GM19395 (cell line): ENCODE data around the gene HBP1.
"Not testable (repeated sequence)": the region's sequence is repeated elsewhere in the genome, so short reads cannot be mapped to it uniquely, and the experiment has no call there.

ENCODE experiments used
- ATAC-seq: cut with Tn5 transposase; IDR thresholded peaks from one replicate; pipeline ENCODE4 v1.9.1; 2021; ENCODE audit warnings: mild to moderate bottlenecking, moderate library complexity; ENCODE audit not compliant: unreplicated experiment

Gene HBP1

DNA sequence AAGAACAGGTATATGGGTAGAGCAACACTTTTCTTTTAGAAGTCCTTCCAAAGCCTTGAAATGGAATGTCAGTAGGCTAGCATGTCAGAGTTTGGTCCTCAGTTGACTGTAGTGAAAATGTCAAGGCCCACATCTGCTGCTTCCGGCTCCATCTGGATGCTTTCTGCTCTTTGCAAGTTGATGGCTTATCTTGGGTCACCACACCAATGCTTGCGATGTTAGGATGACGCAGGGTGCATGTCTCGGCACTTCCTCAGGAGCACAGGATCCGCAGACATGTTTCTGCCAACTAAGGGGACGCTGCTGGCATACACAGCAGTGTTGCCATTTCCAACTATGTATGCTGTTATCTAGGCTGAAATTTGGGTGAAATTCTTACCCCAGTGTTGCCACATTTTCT lies 14.0 kb upstream of the HBP1 start:
- ATAC-seq, result no peak

- ATAC-seq, result not testable (repeated sequence)
Measured at GRCh38 chr7:107155726-107156125, 13.1 kb upstream of the HBP1 start.

DNA sequence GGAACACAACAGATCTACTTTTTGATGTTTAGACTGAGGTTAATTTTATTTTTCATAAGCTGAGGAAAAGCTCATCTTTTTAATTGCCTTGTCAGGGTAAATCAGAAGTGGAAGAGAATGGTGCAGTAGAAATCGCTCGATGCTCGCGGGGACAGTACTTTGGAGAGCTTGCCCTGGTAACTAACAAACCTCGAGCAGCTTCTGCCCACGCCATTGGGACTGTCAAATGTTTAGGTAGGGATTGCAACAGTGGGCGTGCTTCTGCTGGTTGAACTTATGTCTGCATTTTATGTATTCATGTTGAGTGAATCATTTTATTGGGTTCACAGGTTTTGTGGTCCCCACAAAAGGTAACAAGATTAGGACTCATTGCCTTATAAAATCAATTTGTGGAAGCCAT lies 11.7 kb upstream of the HBP1 start:
- no peak for ATAC-seq

DNA sequence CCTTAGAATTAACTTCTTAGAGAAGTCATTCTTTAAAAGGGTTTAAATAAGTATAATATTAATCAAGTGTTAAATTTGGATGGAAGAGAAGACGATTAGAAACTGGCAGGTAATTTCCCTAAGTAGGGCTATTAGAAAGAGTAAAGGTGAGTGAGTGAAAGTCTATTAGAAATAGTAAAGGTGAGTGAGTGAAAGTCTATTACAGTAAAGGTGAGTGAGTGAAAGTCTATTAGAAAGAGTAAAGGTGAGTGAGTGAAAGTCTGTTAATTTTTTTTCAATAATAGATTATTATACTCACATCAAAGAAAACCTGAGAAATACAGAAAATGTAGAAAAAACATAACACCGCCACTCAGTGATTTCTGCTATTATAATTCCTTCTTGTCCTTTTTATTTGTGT lies 10.8 kb upstream of the HBP1 start:
- ATAC-seq, result no peak

GRCh38 chr7:107160389-107160788 lies 8.4 kb upstream of the HBP1 start:
- no peak for ATAC-seq

DNA sequence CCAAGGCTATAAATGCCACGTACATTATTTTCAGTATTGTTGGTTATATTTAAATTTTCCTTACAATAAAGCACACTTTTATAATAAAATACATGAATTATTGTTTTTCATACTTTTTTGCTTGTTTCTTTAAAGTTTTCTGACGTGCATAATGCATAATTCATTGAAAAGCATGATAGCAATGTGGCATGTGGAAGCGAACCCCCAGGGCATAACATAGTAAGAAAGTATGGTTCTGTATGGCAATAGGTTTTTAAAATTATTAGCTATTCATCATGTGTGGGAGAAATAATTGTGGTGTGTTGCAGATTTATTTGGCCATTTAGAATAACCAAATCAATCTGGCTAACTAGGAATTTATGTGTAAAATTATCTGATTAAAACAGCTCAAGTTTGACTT lies 7.4 kb upstream of the HBP1 start:
- no peak for ATAC-seq

- no peak for ATAC-seq
Measured at GRCh38 chr7:107162475-107162874, 6.3 kb upstream of the HBP1 start.

DNA sequence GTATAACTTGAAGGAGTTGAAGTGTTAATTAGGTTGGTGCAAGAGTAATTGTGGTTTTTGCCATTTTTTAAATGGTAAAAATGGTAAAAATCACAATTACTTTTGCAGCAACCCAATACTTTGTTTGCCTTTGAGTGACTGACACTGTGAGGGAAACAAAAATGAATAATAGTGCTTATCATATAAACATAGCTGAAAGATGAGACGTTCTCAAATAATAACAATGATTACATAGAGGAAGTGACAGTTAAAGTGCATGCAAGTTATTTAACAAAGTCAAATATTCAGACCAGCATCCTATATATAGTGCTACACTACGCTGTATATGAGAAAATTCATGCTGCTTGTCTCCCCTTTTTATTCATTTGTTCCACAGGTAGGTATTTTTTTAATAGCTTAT lies 4.7 kb upstream of the HBP1 start:
- no peak for ATAC-seq

- no peak for ATAC-seq
Measured at GRCh38 chr7:107165341-107165740, 3.5 kb upstream of the HBP1 start.

DNA sequence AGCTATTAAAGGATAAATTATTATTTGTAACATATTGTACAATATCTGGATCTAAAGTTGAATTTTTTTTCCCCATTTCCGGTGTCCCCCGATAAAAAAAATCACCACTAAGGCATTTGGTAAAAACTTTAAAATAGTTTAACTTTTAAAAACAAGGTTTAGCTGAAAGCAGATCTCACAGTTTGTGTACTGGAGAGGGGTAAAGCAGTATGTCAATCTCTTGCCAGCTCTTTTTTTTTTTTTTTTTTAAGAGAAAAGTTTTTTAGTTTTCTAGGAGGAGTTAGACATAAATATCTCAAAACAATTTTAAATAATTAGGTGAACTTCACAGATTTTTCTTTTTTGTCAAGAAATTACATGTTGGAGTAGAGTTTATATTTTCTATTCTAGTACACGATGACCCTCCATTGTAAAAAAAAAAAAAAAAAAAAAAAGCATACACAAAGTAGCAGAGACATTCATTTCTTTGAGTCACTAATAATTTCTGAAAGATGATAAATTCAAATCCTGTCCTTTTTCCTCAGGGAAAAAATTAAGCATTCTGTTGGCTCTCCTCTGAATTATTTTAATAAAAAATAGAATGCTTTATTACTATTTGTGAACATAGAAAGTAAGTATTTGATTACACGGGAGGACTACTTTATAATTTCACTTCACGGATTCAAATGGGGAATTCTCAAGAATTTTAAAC lies 1.9 kb upstream of the HBP1 start:
- ATAC-seq, result no peak

DNA sequence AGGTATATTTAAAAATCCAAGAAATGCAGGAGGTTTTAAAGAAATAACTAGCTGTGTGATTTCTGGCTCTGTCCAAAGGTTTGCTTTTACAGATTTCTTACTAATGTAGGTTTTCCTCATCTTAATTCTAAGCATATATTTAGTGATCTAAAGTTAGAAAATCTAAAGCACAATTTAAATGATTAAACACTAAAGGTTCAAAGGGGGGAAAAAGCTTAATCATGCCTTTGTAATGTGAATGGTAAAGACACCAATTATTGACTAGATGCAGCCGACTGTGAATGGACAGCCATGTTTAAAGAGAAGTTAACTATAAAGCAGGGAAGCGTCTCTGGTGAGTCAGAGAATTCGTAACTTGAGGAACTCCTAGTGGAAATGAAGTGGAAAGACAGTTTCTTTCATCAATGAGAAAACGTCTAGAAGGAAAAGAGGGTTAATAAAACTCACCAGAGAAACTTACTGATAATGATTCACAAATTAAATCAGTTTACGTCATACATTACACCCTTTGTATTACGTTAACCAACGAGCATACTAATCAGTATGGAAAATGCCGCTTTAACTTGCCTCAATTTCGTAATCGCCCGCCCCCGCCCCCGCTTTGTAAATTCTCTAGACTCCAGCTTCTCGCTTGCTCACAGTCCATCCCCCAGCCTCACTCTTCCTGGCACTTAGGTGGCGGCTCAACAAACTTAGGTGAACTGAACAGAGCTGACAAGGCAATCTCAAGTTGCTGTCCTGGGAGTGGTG lies 1.1 kb upstream of the HBP1 start:
- no peak for ATAC-seq

DNA sequence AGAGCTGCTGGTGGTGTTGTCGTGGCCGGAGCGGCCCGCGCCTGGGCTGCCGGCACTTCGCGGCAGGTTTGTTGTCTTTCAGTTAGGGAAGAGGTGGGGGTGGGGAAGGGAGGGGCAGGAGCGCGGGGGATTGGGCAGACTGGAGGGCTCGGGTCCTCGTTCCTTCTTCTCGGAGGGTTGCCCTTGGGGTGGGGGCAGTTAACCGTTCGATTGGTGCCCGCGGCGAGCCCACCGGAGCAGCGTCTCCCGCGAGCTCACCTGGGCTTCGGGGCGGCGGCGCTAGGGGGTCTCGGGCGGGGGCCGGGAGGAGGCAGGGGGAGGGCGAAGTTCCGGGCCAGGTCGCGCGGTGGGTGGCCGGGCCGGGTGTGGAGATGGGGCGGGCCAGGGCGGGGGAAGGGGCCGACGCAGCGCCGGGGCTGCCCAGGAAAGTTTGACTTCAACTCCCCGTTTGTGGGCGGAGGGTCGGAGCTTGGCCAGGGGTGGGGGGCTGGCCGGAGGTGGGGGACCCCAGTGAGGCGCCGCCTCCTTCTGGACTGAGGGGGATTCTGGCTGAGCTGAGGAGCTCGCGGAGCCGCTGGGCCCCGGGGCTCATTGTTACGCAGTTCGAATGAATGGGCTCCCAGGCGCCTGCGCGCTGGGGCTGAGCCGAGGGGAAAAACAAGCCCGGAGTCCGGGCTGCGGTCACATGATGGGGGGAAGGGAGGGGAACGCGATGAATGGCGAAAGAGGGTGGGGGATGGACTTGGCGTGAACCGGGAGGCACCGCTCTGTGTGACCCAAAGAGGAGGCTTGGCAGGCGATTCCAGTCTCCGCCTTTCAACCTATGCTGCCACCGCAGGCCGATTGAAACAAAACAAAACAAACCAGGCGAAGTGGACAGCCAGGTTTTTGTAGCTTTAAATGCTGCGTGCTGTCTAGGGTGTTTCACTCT lies 582 bp downstream of the HBP1 start:
- peak; percentile 25 for ATAC-seq

DNA sequence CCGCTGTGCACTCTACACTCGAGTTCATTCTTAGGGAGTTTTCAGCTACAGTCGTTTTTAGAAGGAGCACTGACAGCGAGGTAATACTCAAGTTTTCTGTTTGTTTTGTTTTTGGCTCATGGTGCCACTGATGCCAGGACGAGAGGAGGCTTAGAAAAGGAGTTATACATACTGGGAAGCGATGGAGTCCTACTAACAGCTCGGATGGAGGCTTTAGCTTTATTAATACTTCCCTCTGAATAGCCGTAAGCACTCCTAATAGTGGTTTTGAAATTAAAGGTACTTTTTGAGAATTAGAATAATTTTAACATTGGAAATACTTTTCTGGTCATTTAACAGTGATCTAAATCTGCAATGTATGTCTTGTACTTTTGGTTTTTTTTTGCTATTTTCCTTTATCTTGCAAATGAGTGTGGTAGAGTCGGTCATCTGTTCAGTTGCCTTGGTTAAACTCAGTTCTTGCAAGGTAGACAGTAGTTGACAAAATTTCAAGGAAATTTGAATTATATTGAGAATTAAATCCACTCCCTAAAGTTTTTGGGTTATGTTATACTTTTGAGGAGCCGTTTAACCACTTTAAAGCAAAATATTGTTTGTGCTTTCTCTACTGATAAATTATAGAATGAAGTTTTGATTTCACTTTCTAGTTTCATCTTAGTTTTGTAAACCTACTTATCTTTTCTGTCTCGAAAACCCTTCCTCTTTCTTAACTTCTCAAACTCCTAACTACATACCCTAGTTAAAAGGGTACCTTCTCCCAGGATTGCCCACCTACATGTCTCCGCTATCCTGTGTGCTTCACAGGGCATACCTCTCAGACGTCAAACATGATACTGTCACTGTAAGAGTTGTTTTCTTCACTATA lies 1.5 kb downstream of the HBP1 start:
- no peak for ATAC-seq

DNA sequence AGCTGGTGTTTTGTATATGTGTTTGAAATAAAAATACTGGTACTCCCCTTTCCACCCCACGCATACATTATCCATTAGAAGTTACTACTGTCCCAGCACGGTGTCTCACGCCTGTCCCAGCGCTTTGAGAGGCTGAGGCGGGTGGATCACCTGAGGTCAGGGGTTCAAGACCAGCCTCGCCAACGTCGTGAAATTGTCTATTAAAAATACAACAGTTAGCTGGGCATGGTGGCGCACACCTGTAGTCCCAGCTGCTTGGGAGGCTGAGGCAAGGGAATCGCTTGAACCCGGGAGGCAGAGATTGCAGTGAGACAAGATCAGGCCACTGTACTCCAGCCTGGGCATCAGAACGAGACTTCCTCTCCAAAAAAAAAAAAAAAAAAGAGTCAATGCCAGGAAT lies 2.7 kb downstream of the HBP1 start:
- no peak for ATAC-seq

DNA sequence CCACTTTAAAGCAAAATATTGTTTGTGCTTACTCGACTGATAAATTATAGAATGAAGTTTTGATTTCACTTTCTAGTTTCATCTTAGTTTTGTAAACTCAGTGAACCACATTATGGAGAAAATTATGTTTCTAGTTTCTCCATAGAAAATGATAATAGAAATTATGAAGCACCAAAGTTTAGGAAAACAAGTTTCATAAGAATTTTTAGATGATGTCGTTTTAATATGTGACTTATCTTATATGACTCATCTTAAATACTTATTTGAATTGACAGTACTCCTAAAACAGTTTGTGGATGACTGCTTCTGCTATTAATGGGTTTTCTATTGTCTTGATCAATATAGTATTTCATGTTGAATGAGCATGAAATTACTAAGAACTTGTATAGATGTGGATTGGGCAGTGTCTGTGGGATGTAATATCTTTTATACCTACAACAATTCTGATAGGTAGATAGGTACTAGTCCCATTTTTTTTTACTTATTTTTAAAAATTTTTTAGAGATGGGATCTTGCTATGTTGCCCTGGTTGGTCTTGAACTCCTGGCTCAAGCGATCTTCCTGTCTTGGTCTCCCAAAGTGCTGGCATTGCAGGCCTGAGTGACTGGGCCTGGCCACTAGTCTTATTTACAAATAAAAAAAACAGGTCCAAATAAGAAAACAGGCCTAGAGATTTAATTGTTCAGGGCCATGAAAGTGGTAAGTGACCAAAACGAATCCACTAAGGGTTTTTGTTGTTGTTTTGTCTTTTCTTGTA lies 3.7 kb downstream of the HBP1 start:
- no peak for ATAC-seq

DNA sequence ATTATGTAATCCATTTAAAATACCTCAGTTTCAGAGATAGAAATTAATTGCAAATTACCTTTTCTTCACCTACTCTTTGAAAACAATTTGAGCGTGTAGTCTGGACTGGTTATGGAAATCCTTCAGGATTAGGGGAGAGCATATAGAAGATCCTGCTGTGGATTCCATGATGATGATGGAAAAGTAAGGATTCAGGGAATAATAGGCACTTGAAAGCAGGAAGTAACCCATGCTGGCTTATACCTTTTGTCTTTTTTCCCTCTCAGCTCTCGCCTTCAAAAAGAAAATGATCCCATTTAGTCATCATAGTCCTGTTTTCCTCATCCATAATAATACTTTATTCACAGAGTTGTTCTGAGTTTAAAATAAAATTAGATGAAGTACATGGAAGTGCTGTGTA lies 4.4 kb downstream of the HBP1 start:
- ATAC-seq, result no peak

DNA sequence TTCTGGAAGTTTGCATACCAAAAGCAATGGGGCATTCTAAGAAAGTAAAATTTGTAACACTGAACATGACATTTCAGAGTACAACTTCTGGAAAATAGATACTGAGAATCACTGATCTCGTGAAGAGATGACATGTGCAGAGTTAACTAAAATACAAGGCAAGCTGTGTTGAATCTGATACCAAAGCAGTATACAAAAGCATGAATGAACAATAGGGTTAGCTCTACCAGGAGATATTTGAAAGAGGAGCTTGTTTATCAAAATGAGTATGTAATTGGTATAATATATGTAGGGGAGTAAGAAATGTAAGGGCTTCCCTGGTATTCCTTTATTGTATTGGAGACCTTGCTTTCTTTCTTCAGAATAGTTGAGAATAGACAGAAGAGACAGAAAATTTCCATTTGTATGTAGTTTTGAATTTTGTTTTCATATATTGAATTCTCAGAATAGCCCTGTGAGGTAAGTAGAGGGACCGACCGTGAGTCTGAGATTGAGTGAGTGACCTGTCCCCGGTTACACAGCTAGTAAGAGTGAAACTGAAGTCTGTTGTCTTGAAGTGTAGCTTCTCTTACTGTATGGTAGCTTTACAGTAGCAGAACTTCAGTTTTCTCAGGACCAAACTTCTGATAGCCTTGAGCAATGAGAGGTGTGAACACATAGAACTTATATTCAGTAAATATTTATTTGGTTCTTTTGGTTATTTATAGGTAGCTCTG lies 5.0 kb downstream of the HBP1 start:
- peak; percentile 60 for ATAC-seq

GRCh38 chr7:107179326-107180164 lies 10.7 kb downstream of the HBP1 start:
- no peak for ATAC-seq
